GM06990 (cell line): ENCODE results near the gene PXMP2.
"Not testable (repeated sequence)": the region's sequence is repeated elsewhere in the genome, so short reads cannot be mapped to it uniquely, and the experiment has no call there.

Experiments used
- DNase-seq: peaks from one replicate; pipeline ENCODE4 v3.0.0-alpha.2; 2011; ENCODE audit not compliant: insufficient read length; ENCODE audit errors: extremely low read depth
- H3K27me3 ChIP-seq: replicated peaks from 2 replicates; pipeline ENCODE4 v1.6.0; 2011; ENCODE audit warnings: low read length; ENCODE audit not compliant: control insufficient read depth, insufficient read depth
- H3K36me3 ChIP-seq: 2 replicates; pipeline ENCODE4 v1.5.1; 2011; ENCODE audit warnings: low read length; ENCODE audit not compliant: control insufficient read depth, insufficient read depth
- H3K4me3 ChIP-seq: replicated peaks from 2 replicates; pipeline ENCODE4 v1.5.1; 2011; ENCODE audit warnings: low read depth, mild to moderate bottlenecking, control low read depth, low read length
- CTCF ChIP-seq: IDR thresholded peaks from 2 replicates; pipeline ENCODE4 v1.5.1; 2011; ENCODE audit warnings: low read length, control low read depth, mild to moderate bottlenecking, inconsistent platforms; ENCODE audit not compliant: insufficient read depth, poor library complexity, severe bottlenecking

Gene PXMP2

DNA sequence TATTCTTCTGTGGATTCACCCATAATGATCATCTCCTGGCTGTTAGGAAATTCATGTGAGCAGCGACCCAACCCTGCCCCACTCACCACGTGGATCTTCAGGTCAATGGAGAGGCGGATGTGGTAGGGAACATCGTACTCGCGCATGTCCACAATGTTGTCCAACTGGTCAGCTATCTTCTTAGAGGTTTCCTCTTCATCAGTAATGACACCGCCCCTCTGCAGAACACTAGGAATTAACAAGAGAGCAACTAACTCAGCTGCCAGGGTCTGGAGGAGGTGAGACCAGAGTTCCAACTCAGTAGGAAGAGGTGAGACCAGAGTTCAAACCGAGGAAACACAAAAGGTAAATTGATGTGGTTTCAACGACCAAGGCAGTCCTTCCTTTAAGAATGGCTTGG is 9.9 kb upstream of the PXMP2 start:
- DNase-seq: no peak
- H3K36me3 ChIP-seq: peaks cover 27% of the 10 kb centered on the region
- H3K4me3 ChIP-seq: no peak overlapping the region
- no peaks in the 10 kb centered on the region for H3K27me3 ChIP-seq
- TF ChIP-seq CTCF: no peak

GRCh38 chr12:132685400-132685799 is 2.0 kb upstream of the PXMP2 start:
- H3K36me3 ChIP-seq: peaks cover 3% of the 10 kb centered on the region; the same call in 1 of the 2 replicates
- H3K27me3 ChIP-seq: no peaks in the 10 kb centered on the region
- TF ChIP-seq CTCF: no peak
- no peak for DNase-seq
- H3K4me3 ChIP-seq: no peak overlapping the region

DNA sequence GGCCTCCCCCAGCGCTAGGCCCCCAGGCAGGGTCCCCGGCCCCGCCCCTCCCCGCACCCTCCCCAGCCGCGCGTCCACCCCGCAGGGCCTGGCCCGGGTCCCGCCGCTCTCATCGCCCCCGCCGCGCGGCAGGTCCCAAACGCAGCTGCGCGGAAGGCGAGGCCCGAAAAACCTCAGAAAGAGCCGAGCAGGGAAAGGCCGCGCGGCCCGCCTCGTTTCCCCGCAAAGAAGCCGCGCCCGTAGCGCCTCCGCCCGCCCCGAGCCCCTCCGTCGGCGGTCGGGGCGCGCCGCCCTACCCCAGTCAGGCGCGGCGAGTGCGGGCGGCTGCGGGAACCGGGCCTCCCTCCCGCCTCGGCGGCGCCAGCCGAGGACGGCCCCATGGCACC is 569 bp upstream of the PXMP2 start:
- H3K36me3 ChIP-seq: no peaks in the 10 kb centered on the region
- no peak for DNase-seq
- H3K27me3 ChIP-seq: no peaks in the 10 kb centered on the region
- no peak for TF ChIP-seq CTCF
- peak overlapping the region; percentile 77 for H3K4me3 ChIP-seq

DNA sequence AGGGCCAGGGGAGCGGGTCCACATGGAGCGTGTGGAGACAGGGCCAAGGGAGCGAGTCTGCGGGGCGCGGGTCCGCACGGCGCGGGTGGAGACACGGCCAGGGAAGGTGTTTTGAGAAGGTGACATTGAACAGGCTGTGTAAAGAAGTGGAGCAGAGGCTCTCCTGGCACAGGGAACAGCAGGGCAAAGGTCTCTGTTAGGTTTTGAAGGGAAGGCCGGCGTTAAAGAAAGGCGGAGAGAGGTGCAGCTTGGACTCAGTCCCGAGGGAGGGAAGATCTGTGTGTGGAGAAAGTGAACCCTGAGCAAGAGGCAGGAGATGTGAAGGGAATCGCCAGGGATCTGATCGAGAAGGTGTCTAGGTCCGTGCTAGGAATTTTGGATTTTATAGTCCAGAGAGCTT is 1.8 kb downstream of the PXMP2 start:
- Histone ChIP-seq H3K27me3 (no peaks in the 10 kb centered on the region), H3K36me3 (no peaks in the 10 kb centered on the region), H3K4me3 (no peak overlapping the region)
- no peak for TF ChIP-seq CTCF
- no peak for DNase-seq

- Histone ChIP-seq H3K36me3 (no peaks in the 10 kb centered on the region), H3K4me3 (no peak overlapping the region), H3K27me3 (no peaks in the 10 kb centered on the region)
- no peak for DNase-seq
- TF ChIP-seq CTCF: no peak
These were observed 2.7 kb downstream of the PXMP2 start for GRCh38 chr12:132690112-132690511.

DNA sequence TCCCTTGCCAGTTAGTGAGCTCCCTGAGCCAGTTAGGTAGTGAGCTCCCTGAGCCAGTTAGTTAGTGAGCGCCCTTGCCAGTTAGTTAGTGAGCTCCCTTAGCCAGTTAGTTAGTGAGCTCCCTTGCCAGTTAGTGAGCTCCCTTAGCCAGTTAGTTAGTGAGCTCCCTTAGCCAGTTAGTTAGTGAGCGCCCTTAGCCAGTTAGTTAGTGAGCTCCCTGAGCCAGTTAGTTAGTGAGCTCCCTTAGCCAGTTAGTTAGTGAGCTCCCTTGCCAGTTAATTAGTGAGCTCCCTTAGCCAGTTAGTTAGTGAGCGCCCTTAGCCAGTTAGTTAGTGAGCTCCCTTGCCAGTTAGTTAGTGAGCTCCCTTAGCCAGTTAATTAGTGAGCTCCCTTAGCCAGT is 4.6 kb downstream of the PXMP2 start:
- not testable (repeated sequence) for DNase-seq, H3K4me3 ChIP-seq, H3K36me3 ChIP-seq, H3K27me3 ChIP-seq

- not testable (repeated sequence) for H3K36me3 ChIP-seq
These were observed 7.5 kb downstream of the PXMP2 start for GRCh38 chr12:132694888-132695287.

More at GRCh38 chr12:132694888-132695287, 7.5 kb downstream of the PXMP2 start:
- DNase-seq, H3K4me3 ChIP-seq, H3K27me3 ChIP-seq: not testable (repeated sequence)
